Middle frontal gyrus (tissue), 1 donor: ENCODE data around the gene JAML.
"Not testable (repeated sequence)": the region's sequence is repeated elsewhere in the genome, so short reads cannot be mapped to it uniquely, and the experiment has no call there.

Source experiments
- DNase-seq: peaks from one replicate; pipeline ENCODE4 v3.0.0-alpha.2; 2015; ENCODE audit warnings: low spot score; ENCODE audit errors: extremely low spot score

The JAML gene

GRCh38 chr11:118198370-118198769 is 26.4 kb downstream of the JAML start:
- DNase-seq = peak; percentile 36

GRCh38 chr11:118194835-118195627 is 29.8 kb downstream of the JAML start:
- peak; percentile 38 for DNase-seq

- DNase-seq = no peak
Observed at GRCh38 chr11:118193910-118194566, 30.8 kb downstream of the JAML start.

GRCh38 chr11:118192817-118193216 is 32.0 kb downstream of the JAML start:
- not testable (repeated sequence) for DNase-seq

- DNase-seq = not testable (repeated sequence)
Observed at GRCh38 chr11:118190942-118191506, 33.8 kb downstream of the JAML start.

GRCh38 chr11:118186346-118187107 is 38.3 kb downstream of the JAML start:
- DNase-seq = no peak

- DNase-seq = no peak
Observed at GRCh38 chr11:118184784-118185579, 39.8 kb downstream of the JAML start.

- not testable (repeated sequence) for DNase-seq
Observed at GRCh38 chr11:118183691-118184090, 41.1 kb downstream of the JAML start.

- peak; percentile 81 for DNase-seq
Observed at GRCh38 chr11:118180300-118180703, 44.5 kb downstream of the JAML start.

GRCh38 chr11:118176778-118177134 is 48.1 kb downstream of the JAML start:
- no peak for DNase-seq

GRCh38 chr11:118175993-118176777 is 48.6 kb downstream of the JAML start, which contains the start of gene SCN2B:
SCN2B (minus strand) TSS chr11:118176639; CDS start chr11:118176431, 208 bp downstream.
- DNase-seq = no peak

GRCh38 chr11:118175031-118175992 is 49.5 kb downstream of the JAML start:
- no peak for DNase-seq

GRCh38 chr11:118174006-118174567 is 50.7 kb downstream of the JAML start:
- no peak for DNase-seq

- no peak for DNase-seq
Observed at GRCh38 chr11:118172356-118172755, 52.5 kb downstream of the JAML start.

- DNase-seq = peak; percentile 90
Observed at GRCh38 chr11:118171269-118172062, 53.3 kb downstream of the JAML start.

GRCh38 chr11:118170882-118171268 is 53.9 kb downstream of the JAML start:
- DNase-seq = no peak

GRCh38 chr11:118170231-118170630 is 54.6 kb downstream of the JAML start:
- DNase-seq = no peak
